Measurements from ENCODE around the gene GLCCI1. TPM values are rescaled to one million over a fixed set of nuclear protein-coding genes. Genes with fewer than 3 reads are reported as not detected.

The GLCCI1 gene
- total and polyA plus RNA-seq, 2 of the 8 experiments (the other 6 are each of a cell fraction or from before 2014, with no cell fraction given), result 12.4 to 27.7 TPM

DNA sequence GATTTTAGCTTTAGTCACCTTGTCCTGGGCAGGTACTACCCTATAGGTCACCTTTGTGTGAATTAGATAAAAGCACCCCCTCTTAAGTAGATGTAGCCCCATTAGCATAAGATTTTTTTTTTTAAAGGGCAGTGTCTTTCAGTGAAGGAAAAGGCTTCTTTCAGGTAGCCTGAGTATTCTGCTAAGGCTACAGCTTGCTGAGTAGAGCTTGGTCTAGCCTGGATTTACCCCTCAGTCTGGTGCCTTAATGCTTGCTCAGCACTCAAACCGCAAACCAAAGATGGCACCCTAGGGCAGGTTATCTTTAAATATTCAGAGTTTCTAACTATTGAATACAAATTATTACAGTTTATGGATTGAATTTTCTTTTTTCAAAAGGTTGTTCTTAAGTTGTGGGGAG, 83.4 kb downstream of the GLCCI1 start:
- 88% methylated on average over 1 of the region's 1 CpG; no CpG with 5 or more reads in 1 of the 2 experiments for WGBS, 2 experiments (ENCODE audit: extremely low coverage in 1 of 2, insufficient coverage in 1 of 2, insufficient read length in 1 of 2, insufficient replicate concordance in 2 of 2, low coverage in 1 of 2, low lambda C conversion rate in 2 of 2, missing lambda C conversion rate in 1 of 2)
- Histone ChIP-seq H3K9ac (replicated peaks in 1 of 4; ENCODE audit: extremely low read depth in 1 of 4, low read depth in 3 of 4, low read length in 3 of 4) (no peak overlapping the region), H2BK120ac (replicated peaks; ENCODE audit: low read depth, low read length) (no peak overlapping the region), H3K79me2 (ENCODE audit: control insufficient read depth in 1 of 2, insufficient read depth in 2 of 2, low read length in 2 of 2) (no peaks in the 10 kb centered on the region), H3K79me1 (ENCODE audit: low read depth, low read length) (no peaks in the 10 kb centered on the region), H2AFZ (ENCODE audit: low read length) (no peak overlapping the region), H2AK5ac (ENCODE audit: low read depth, low read length) (no peak overlapping the region), H3K27me3 (replicated peaks in 1 of 4; ENCODE audit: control insufficient read depth in 3 of 4, extremely low read depth in 1 of 4, insufficient read depth in 3 of 4, low read length in 3 of 4) (no peaks in the 10 kb centered on the region), H3K4ac (replicated peaks; ENCODE audit: insufficient read length, low read depth, low read length) (no peak overlapping the region), H3K18ac (ENCODE audit: extremely low read depth, low read length) (no peak overlapping the region), H4K8ac (ENCODE audit: extremely low read depth, insufficient read depth, low read length) (no peak overlapping the region), H3K4me2 (ENCODE audit: insufficient read depth in 1 of 2, low read depth in 2 of 2, low read length in 2 of 2) (no peak overlapping the region), H3K27ac (ENCODE audit: low read depth, low read length) (no peak overlapping the region), H2BK12ac (ENCODE audit: low read depth, low read length) (no peak overlapping the region), H2BK5ac (ENCODE audit: low read depth, low read length) (no peak overlapping the region), H3K4me3 (ENCODE audit: extremely low read depth in 1 of 4, insufficient read depth in 2 of 4, low read depth in 3 of 4, low read length in 4 of 4) (no peak overlapping the region), H2BK15ac (ENCODE audit: low read length) (no peak overlapping the region), H4K91ac (replicated peaks; ENCODE audit: insufficient read length, low read length) (no peak overlapping the region), H3K4me1 (replicated peaks in 1 of 4; ENCODE audit: control insufficient read depth in 3 of 4, insufficient read depth in 4 of 4, low read length in 3 of 4) (peaks cover 0 to 2% (median 0%) of the 10 kb centered on the region in 4 experiments; a peak in 1 of 7 replicates), H3K14ac (ENCODE audit: insufficient read length) (no peak overlapping the region), H3K9me3 (ENCODE audit: insufficient read depth in 2 of 2, low read depth in 1 of 2, low read length in 1 of 2) (no peaks in the 10 kb centered on the region; a peak in 1 of 4 replicates), H4K5ac (ENCODE audit: insufficient read length, low read depth, low read length) (no peak overlapping the region), H2BK20ac (ENCODE audit: low read length) (no peak overlapping the region), H3K56ac (replicated peaks; ENCODE audit: insufficient read length, low read depth, low read length) (no peak overlapping the region), H3K23me2 (ENCODE audit: low read depth, low read length) (no peaks in the 10 kb centered on the region), H3K36me3 (ENCODE audit: control insufficient read depth in 2 of 4, insufficient read depth in 4 of 4, low read length in 3 of 4) (peaks cover 0 to 6% (median 0%) of the 10 kb centered on the region in 4 experiments; a peak in 1 of 8 replicates), H4K20me1 (replicated peaks in 1 of 2; ENCODE audit: control insufficient read depth in 1 of 2, insufficient read depth in 2 of 2, low read length in 2 of 2) (no peaks in the 10 kb centered on the region), H3K23ac (ENCODE audit: insufficient read length) (no peak overlapping the region)
- POLR2A ChIA-PET (ENCODE audit: partially characterized antibody), result interaction anchor here (0.6 to 0.8 kb wide), 3 partner anchors 17 to 352 kb away, joined by 3 read pairs; no protein-coding TSS in a partner anchor
- CTCF ChIA-PET (ENCODE audit: partially characterized antibody), result interaction anchor here (0.6 to 0.7 kb wide), 2 partner anchors 38 to 484 kb away, joined by 3 read pairs; no protein-coding TSS in a partner anchor
- DNase-seq (ENCODE audit: low read depth in 1 of 2, low spot score in 2 of 2) (no peak), FAIRE-seq (no peak)
- TF ChIP-seq SIN3A (conservative IDR thresholded peaks at IDR 0.05 in 1 of 2, IDR thresholded peaks at IDR 0.05 in 1 of 2; ENCODE audit: low read depth in 1 of 2, low read length in 2 of 2), result no peak
- TF ChIP-seq POU5F1 (IDR thresholded peaks at IDR 0.05; ENCODE audit: low read depth, low read length), result no peak
- TF ChIP-seq, protein P1, sequence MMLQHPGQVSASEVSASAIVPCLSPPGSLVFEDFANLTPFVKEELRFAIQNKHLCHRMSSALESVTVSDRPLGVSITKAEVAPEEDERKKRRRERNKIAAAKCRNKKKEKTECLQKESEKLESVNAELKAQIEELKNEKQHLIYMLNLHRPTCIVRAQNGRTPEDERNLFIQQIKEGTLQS (IDR thresholded peaks at IDR 0.05; ENCODE audit: insufficient read depth, low read depth, low read length), result no peak
- TF ChIP-seq CREB1 (IDR thresholded peaks at IDR 0.05), result no peak
- no peak for TF ChIP-seq SP4 (IDR thresholded peaks at IDR 0.05; ENCODE audit: low read length)
- TF ChIP-seq, protein P2, sequence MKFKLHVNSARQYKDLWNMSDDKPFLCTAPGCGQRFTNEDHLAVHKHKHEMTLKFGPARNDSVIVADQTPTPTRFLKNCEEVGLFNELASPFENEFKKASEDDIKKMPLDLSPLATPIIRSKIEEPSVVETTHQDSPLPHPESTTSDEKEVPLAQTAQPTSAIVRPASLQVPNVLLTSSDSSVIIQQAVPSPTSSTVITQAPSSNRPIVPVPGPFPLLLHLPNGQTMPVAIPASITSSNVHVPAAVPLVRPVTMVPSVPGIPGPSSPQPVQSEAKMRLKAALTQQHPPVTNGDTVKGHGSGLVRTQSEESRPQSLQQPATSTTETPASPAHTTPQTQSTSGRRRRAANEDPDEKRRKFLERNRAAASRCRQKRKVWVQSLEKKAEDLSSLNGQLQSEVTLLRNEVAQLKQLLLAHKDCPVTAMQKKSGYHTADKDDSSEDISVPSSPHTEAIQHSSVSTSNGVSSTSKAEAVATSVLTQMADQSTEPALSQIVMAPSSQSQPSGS (IDR thresholded peaks at IDR 0.05; ENCODE audit: low read length), result no peak
- TF ChIP-seq HDAC2 (IDR thresholded peaks at IDR 0.05; ENCODE audit: borderline replicate concordance in 1 of 2, low read depth in 2 of 2, low read length in 2 of 2), result no peak
- TF ChIP-seq SUZ12 (IDR thresholded peaks at IDR 0.05; ENCODE audit: low read length), result no peak
